CD4-positive, alpha-beta T cell (primary cell): ENCODE measurements around the gene KCNMA1. TPM values are rescaled to one million over a fixed set of nuclear protein-coding genes. Genes with fewer than 3 reads are reported as not detected.
"Not testable (repeated sequence)": the region's sequence is repeated elsewhere in the genome, so short reads cannot be mapped to it uniquely, and the experiment has no call there.

Source experiments
- ATAC-seq: fragments of 200-7000 bp; cut with Tn5 transposase; one replicate; pipeline ENCODE4 v1.10.0; 2022; ENCODE audit warnings: mild to moderate bottlenecking; ENCODE audit not compliant: poor library complexity
- CTCF ChIA-PET: fragments of 350-600 bp; sonication (Branson Sonifier 250); formaldehyde crosslinking; loops from one replicate; lab custom pipeline; 2021; ENCODE audit warnings: antibody characterized with exemption, inconsistent platforms; lab: Charles Lee
- POLR2A ChIA-PET: fragments of 350-600 bp; sonication (Branson Sonifier 250); formaldehyde crosslinking; loops from one replicate; lab custom pipeline; 2021; ENCODE audit warnings: antibody characterized with exemption, inconsistent platforms; lab: Charles Lee
- DNase-seq, 14 experiments: peaks; one replicate each; pipeline ENCODE4 v3.0.0-alpha.2; 2013 to 2020; ENCODE audit warnings: mixed read lengths in 2 of 14
- H3K27ac ChIP-seq, 2 donors: one replicate each; pipeline versions ENCODE4 v1.5.1 to v1.7.0; 2013; ENCODE audit warnings: low read length in 2 of 2, low read depth in 1 of 2, mild to moderate bottlenecking in 1 of 2
- H3K27me3 ChIP-seq, 2 experiments: 1 replicate in 1 of 2; 2 replicates in 1 of 2; pipeline versions ENCODE4 v1.6.1 to v1.7.0; 2013; ENCODE audit warnings: low read length in 2 of 2, control low read depth in 1 of 2, mild to moderate bottlenecking in 1 of 2, moderate library complexity in 1 of 2; ENCODE audit not compliant: insufficient read depth in 2 of 2, control insufficient read depth in 1 of 2
- H3K36me3 ChIP-seq: one replicate; pipeline ENCODE4 v1.6.1; 2013; ENCODE audit warnings: low read length, control low read depth; ENCODE audit not compliant: insufficient read depth
- H3K4me1 ChIP-seq: one replicate; pipeline ENCODE4 v1.6.1; 2013; ENCODE audit warnings: low read length, control low read depth; ENCODE audit not compliant: insufficient read depth
- H3K4me3 ChIP-seq: one replicate; pipeline ENCODE4 v1.5.1; 2013; ENCODE audit warnings: mild to moderate bottlenecking, low read length, moderate library complexity
- H3K9me3 ChIP-seq, 2 experiments: 1 replicate in 1 of 2; 2 replicates in 1 of 2; pipeline versions ENCODE4 v1.6.1 to v1.7.0; 2013; ENCODE audit warnings: low read length in 2 of 2, mild to moderate bottlenecking in 2 of 2, control low read depth in 1 of 2, moderate library complexity in 1 of 2; ENCODE audit not compliant: control insufficient read depth in 1 of 2, insufficient read depth in 1 of 2
- H3K27ac Mint-ChIP-seq: one replicate; pipeline ENCODE4 v1.8.0; 2020; ENCODE audit warnings: mixed read lengths
- H3K27me3 Mint-ChIP-seq: one replicate; pipeline ENCODE4 v1.8.0; 2021; ENCODE audit warnings: mixed read lengths
- H3K36me3 Mint-ChIP-seq: one replicate; pipeline ENCODE4 v1.8.0; 2021; ENCODE audit warnings: low read depth, mixed read lengths
- H3K4me1 Mint-ChIP-seq: one replicate; pipeline ENCODE4 v1.8.0; 2021; ENCODE audit warnings: low read depth, mixed read lengths
- H3K4me3 Mint-ChIP-seq: one replicate; pipeline ENCODE4 v1.8.0; 2020; ENCODE audit warnings: mild to moderate bottlenecking, mixed read lengths
- H3K9me3 Mint-ChIP-seq: one replicate; pipeline ENCODE4 v1.8.0; 2020; ENCODE audit warnings: mixed read lengths
- CTCF ChIP-seq: fragments of 200-600 bp; IDR thresholded peaks from one replicate; pipeline ENCODE4 v1.8.0; 2022; ENCODE audit warnings: antibody characterized with exemption, mild to moderate bottlenecking
- intact Hi-C, 2 experiments: fragments of 100-400 bp; cut with DNase I in 1 of 2; cut with micrococcal nuclease in 1 of 2; formaldehyde crosslinking; loops; one replicate each; pipeline versions ENCODE4 v1.15.1 to v1.9.0; 2023 to 2025; cut with DNase I, micrococcal nuclease
- total RNA-seq, 174 experiments: library from RNA in 2 of 174; stranded (reverse) in 2 of 174; gene quantifications; one replicate each; pipeline ENCODE4 v1.2.3 and lab custom pipeline; 2021 to 2026

KCNMA1 gene
- total RNA-seq, 2 experiments from 2014 or later, result not detected

GRCh38 chr10:77341055-77341454 is 296.6 kb downstream of the KCNMA1 start:
- Mint-ChIP-seq H3K27ac (no peak overlapping the region), H3K36me3 (no peaks in the 10 kb centered on the region), H3K9me3 (peaks cover 6% of the 10 kb centered on the region), H3K4me1 (no peaks in the 10 kb centered on the region), H3K27me3 (no peaks in the 10 kb centered on the region), H3K4me3 (no peak overlapping the region)
- Histone ChIP-seq H3K9me3 (no peaks in the 10 kb centered on the region), H3K4me1 (no peaks in the 10 kb centered on the region), H3K36me3 (no peaks in the 10 kb centered on the region), H3K27me3 (peaks cover 0 to 7% of the 10 kb centered on the region in 2 experiments), H3K4me3 (no peak overlapping the region), H3K27ac (no peak overlapping the region)
- TF ChIP-seq CTCF, result no peak
- ATAC-seq, result no peak
- DNase-seq, result no peak
- POLR2A ChIA-PET, result no interaction called here
- intact Hi-C loops, result no loop called here
- CTCF ChIA-PET, result no interaction called here

- H3K36me3 ChIP-seq, DNase-seq, H3K9me3 ChIP-seq, H3K9me3 Mint-ChIP-seq, intact Hi-C loops, H3K4me3 Mint-ChIP-seq, H3K36me3 Mint-ChIP-seq, H3K4me1 Mint-ChIP-seq, H3K4me1 ChIP-seq, POLR2A ChIA-PET, H3K27me3 ChIP-seq, ATAC-seq, H3K27me3 Mint-ChIP-seq, H3K27ac ChIP-seq, CTCF ChIA-PET, H3K27ac Mint-ChIP-seq, H3K4me3 ChIP-seq: not testable (repeated sequence)
Observed at GRCh38 chr10:77339872-77340271, 297.7 kb downstream of the KCNMA1 start.

GRCh38 chr10:77339166-77339565 is 298.4 kb downstream of the KCNMA1 start:
- H3K4me1 ChIP-seq, result no peaks in the 10 kb centered on the region
- H3K9me3 ChIP-seq, result no peaks in the 10 kb centered on the region
- ChIA-PET CTCF (no interaction called here), POLR2A (no interaction called here)
- Mint-ChIP-seq H3K27me3 (no peaks in the 10 kb centered on the region), H3K36me3 (no peaks in the 10 kb centered on the region), H3K27ac (no peak overlapping the region), H3K9me3 (peaks cover 3% of the 10 kb centered on the region), H3K4me1 (no peaks in the 10 kb centered on the region), H3K4me3 (no peak overlapping the region)
- H3K27ac ChIP-seq, result no peak overlapping the region
- H3K4me3 ChIP-seq, result no peak overlapping the region
- H3K36me3 ChIP-seq, result no peaks in the 10 kb centered on the region
- intact Hi-C loops, result no loop called here
- peaks cover 0 to 7% of the 10 kb centered on the region in 2 experiments for H3K27me3 ChIP-seq
- ATAC-seq (no peak), DNase-seq (no peak)
- no peak for TF ChIP-seq CTCF

- no peak overlapping the region for H3K27ac Mint-ChIP-seq
- Histone ChIP-seq H3K4me3 (no peak overlapping the region), H3K9me3 (no peaks in the 10 kb centered on the region), H3K4me1 (no peaks in the 10 kb centered on the region), H3K27me3 (peaks cover 0 to 7% of the 10 kb centered on the region in 2 experiments), H3K36me3 (no peaks in the 10 kb centered on the region), H3K27ac (no peak overlapping the region)
- H3K9me3 Mint-ChIP-seq, result peaks cover 3% of the 10 kb centered on the region
- no peaks in the 10 kb centered on the region for H3K36me3 Mint-ChIP-seq
- no peaks in the 10 kb centered on the region for H3K27me3 Mint-ChIP-seq
- POLR2A ChIA-PET, result no interaction called here
- no peak for ATAC-seq
- no peak for DNase-seq
- CTCF ChIA-PET, result no interaction called here
- no peak overlapping the region for H3K4me3 Mint-ChIP-seq
- H3K4me1 Mint-ChIP-seq, result no peaks in the 10 kb centered on the region
- intact Hi-C loops, result no loop called here
- TF ChIP-seq CTCF, result no peak
Observed at GRCh38 chr10:77338143-77338542, 299.5 kb downstream of the KCNMA1 start.
